Measurements from ENCODE around the gene MEIS2.
"Not testable (repeated sequence)": the region's sequence is repeated elsewhere in the genome, so short reads cannot be mapped to it uniquely, and the experiment has no call there.

Gene MEIS2

GRCh38 chr15:37009288-37009687, 91.1 kb downstream of the MEIS2 start:
- DNase-seq (ENCODE audit: low read depth in 2 of 2), result no peak

DNA sequence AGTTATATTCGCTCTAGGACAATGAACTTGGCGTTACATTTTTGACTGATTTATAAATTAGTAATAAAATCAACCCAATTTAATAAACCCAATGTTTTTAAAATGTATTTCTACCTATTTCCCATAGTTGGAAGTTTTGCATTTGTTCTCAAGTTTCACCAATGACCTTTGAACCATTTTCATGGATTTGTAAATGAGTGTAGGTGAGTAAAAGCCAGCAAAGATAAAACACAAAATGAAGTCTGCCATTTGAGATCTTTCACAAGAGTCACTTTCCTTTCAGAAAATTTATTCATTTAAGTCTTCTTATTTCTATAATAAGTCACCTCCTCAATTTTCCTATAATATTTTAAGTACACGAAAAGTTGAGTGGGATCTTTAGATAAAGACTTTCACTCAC, 92.1 kb downstream of the MEIS2 start:
- DNase-seq (ENCODE audit: low read depth in 2 of 2), result no peak

GRCh38 chr15:37007301-37007700, 93.0 kb downstream of the MEIS2 start:
- DNase-seq (ENCODE audit: low read depth in 2 of 2), result no peak

DNA sequence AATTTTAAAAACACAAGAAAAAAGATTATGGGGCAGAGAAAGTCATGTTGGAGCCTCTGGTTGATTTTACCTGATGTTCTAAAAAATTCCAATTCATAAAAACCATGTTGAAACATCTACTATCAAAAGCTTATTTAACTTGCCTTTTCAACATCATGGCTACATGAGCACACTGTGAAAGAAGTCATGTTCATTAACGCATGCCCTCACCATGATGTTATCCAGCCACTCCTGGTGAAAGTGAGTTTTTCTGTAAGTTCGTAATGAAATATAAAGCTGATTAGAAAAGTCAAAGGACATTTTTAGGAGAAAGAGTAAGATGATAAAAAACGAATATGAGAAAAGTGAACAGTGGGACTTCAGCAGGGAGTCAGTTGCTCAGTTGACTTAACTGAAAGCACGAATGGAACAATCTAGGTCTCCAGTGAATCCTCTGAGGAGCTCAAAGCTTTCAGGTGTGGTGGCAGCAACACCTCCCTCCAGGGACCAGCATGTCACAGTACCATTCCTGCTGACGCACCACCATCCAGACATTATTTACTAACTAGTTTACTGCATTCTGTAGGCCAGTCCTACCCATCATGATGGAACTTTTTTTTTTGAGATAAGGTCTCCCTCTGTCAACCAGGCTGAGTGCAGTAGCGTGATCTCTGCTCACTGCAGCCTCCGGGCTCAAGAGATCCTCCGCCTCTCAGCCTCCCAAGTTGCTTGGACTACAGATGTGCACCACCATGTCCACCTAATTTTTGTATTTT, 95.2 kb downstream of the MEIS2 start:
- DNase-seq (ENCODE audit: low read depth in 2 of 2), result no peak

- no peak for DNase-seq (ENCODE audit: low read depth in 2 of 2)
Observed at GRCh38 chr15:37004373-37004869, 95.9 kb downstream of the MEIS2 start.

DNA sequence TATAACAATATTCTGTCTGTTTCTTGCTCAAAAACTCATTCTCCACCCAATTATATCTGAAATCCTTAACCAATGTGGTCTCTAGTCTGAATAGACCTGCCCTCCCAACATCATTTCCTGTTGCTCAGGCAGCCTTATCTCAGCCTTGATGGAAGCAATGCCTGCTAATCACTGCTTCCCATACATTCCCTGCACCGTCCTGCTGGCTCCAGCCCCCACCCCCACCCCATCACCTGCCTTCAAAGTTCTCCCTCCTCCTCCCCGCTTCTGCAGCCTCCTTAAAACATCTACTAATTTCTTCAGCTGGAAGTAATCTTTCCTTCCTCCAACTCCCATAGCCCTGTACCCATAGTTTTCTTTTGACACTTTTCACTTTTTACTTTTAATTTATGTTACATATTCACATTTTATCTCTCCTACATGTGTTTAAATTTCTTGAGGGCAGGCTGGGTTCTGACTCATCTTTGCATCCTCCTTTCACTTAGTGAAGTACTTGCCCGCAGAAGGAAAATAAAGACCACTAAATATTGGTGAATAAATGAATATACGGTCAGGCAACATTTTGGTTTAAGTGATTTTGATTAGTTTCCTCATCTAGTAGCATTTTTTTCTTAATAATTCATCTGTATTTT, 98.2 kb downstream of the MEIS2 start:
- DNase-seq (ENCODE audit: low read depth in 2 of 2), result no peak

- DNase-seq (ENCODE audit: low read depth in 2 of 2), result no peak
Observed at GRCh38 chr15:37001417-37001816, 98.9 kb downstream of the MEIS2 start.

DNA sequence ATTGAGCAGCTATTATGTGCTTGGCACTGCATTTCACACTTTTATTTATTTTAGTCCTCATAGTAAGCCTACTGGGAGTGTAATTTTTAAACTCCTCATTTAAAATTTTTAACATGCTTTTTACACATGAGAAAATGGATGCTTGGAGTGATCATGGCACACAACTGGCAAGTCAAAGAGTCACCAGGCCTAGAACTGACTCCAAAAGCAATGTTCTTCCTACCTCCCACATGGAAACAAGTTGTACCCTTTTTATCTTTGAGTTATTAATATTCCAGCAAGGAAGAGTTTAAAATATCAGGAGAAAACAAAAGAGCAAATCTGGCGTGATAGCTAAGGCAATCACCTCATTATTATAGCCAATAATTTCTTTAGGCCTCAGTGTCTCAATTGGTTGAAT, 100.6 kb downstream of the MEIS2 start:
- DNase-seq (ENCODE audit: low read depth in 2 of 2), result no peak

DNA sequence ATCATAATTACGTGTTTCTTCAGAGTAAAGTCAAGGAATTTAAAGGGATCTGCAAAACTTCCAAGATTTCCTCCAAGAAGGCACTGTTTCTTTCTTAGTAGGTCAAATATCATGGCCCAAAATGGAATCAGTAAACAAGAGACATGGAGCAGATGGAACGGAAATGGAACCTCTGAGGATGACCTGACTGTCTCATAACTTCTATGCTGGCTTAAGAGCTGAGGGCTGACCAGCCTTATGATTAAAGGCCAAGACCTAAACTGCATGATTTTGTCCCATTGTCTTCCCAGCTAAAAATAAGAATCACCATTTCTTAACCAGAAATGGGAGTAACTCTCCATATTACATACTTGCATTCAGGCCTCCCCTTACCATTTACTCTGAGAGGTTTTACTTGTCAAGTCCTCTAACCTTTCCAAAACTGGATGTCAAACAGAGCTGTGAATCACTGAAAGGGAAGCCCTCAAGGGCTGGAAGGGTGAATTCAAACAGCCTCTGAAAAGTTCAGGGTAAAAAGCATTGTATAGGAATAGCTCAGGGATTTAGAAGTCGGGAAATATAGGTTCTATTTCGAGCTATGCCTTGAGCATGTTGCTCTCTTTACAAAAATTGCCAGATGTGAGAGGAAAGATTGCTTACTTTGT, 103.7 kb downstream of the MEIS2 start:
- no peak for DNase-seq (ENCODE audit: low read depth in 2 of 2)

DNA sequence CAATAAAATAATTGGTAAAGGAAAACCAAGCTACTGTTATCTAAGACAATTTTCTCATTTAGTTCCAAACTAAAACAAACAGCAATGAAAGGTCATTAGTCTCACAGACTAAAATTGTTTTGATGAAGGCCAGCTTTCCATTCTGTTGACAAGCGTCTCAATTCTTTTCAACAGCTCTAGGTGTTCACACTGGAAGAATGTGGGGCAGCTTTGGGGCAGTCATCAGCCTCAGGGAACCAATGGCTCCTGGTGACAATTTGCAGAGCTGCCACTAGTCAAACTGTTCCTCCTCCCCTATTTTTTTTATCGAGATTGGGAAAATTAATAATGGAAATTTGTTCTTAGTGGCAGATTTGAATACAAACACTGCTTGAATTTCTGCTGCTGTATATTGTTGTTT, 104.2 kb downstream of the MEIS2 start:
- no peak for DNase-seq (ENCODE audit: low read depth in 2 of 2)

GRCh38 chr15:36994790-36995189, 105.6 kb downstream of the MEIS2 start:
- no peak for DNase-seq (ENCODE audit: low read depth in 2 of 2)

DNA sequence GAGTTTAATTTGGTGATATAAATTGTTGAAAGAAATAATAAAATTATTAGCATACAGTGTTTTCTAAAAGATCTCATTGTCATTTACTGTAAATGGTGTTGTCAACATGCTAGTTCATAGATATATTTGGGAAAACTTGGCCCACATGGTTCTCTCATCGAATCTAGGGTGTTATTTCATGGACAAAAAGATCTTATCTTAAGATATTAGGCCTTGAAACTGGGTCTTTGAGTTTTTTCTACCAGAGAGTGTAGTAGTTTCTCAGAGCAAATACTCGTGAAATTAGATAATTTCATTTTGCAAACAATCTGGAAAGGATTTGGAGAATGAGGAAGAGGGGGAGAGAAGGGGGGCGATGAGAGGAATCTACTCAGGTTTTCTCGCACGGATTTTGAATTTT, 107.9 kb downstream of the MEIS2 start:
- no peak for DNase-seq (ENCODE audit: low read depth in 2 of 2)

- DNase-seq (ENCODE audit: low read depth in 2 of 2), result no peak
Observed at GRCh38 chr15:36988947-36989346, 111.4 kb downstream of the MEIS2 start.

GRCh38 chr15:36982430-36982829, 117.9 kb downstream of the MEIS2 start:
- DNase-seq (ENCODE audit: low read depth in 2 of 2), result no peak

- not testable (repeated sequence) for DNase-seq (ENCODE audit: low read depth in 2 of 2)
Observed at GRCh38 chr15:36980281-36980680, 120.1 kb downstream of the MEIS2 start.

DNA sequence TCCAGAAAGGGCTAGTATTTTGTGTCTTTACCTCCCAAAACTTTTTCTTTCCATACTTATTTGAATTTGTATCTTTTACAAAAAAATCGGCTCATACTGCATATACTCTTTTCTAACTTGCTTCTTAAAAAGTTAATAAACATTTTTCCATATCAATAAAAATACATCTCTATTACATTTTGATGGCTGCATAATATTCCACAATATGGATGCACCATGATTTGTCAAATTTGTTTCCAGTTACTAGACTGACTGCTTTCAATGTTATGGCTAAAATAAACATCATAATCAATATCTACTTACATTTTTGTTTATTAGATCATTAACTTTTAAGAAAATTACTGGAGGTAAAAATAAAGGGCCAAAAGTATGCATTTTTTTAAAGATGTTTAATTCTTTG, 121.7 kb downstream of the MEIS2 start:
- no peak for DNase-seq (ENCODE audit: low read depth in 2 of 2)

GRCh38 chr15:36978126-36978525, 122.2 kb downstream of the MEIS2 start:
- DNase-seq (ENCODE audit: low read depth in 2 of 2), result no peak

DNA sequence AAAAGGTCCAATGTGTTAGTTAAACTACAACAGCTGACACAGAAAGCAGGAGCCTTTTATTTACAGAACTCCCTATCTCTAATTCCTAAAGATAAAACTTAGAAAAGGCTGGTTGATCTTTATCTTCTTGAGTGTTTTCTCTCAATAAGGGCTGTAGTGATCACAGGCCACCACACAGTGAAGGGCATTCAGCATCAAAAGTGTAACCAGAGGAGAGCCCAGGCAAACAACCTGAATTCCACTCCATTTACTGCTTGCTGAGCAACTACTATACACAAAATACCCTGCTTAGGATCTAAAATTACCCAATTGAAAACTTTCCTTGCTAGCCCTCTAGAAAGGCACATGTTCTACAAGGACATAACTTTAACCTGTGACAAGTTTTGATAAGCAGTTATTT, 122.7 kb downstream of the MEIS2 start:
- DNase-seq (ENCODE audit: low read depth in 2 of 2), result no peak

DNA sequence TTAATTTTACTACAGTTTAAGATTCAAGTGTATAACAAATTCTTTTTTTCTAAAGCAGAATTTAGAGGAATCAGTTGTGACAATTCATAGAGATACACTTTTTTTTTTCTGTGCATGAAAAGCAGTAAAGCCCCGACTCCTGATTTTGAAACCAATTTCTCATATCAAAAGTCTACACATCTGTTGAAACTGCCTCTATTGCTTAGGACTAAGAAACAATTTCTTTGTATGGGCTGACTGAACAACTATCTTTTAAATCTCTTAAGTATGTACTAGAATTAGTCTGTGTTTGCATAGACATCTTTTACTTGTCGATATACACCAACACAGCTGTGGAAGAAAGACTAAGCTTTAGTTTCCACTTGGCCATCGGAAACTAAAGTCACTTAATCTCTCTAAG, 127.6 kb downstream of the MEIS2 start:
- DNase-seq (ENCODE audit: low read depth in 2 of 2), result no peak

- DNase-seq (ENCODE audit: low read depth in 2 of 2), result no peak
Observed at GRCh38 chr15:36970522-36970921, 129.8 kb downstream of the MEIS2 start.

GRCh38 chr15:36967929-36968328, 132.4 kb downstream of the MEIS2 start:
- no peak for DNase-seq (ENCODE audit: low read depth in 2 of 2)

DNA sequence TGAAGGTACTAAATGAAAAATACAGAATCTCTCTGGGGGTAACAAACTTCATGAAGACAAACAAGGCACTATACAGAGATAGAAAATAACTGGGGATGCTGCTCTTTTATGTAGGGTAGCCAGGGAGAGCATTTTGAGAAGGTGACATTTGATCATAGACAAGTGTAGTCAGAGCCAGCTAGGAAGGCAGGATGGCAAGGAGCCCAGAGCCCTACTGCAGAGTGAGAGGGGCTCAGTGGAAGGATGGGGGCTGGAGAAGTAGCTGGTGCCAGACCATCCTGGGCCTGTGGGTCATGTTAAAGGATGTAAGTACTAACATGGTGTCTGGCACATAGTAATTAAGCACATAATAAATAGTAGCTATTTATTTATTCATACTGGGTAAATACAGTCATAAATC, 133.6 kb downstream of the MEIS2 start:
- no peak for DNase-seq (ENCODE audit: low read depth in 2 of 2)
